Mesenchymal stem cell (in vitro differentiated cells and primary cell): ENCODE measurements around the gene NELFB.

Source experiments
- DNase-seq: peaks from one replicate; pipeline ENCODE4 v3.0.0-alpha.2; 2013
- H2AFZ ChIP-seq: one replicate; pipeline ENCODE4 v1.6.1; 2013; ENCODE audit warnings: low read depth, mild to moderate bottlenecking, control low read depth, inconsistent platforms, low read length, moderate library complexity
- H2AK5ac ChIP-seq: 2 replicates; pipeline ENCODE4 v1.6.1; 2013; ENCODE audit warnings: low read length, moderate library complexity, mild to moderate bottlenecking, inconsistent platforms; ENCODE audit not compliant: severe bottlenecking
- H2BK120ac ChIP-seq: one replicate; pipeline ENCODE4 v1.6.1; 2013; ENCODE audit warnings: low read depth, mild to moderate bottlenecking, inconsistent platforms, low read length, moderate library complexity
- H2BK12ac ChIP-seq, 2 experiments: one replicate each; pipeline ENCODE4 v1.6.1; 2013; ENCODE audit warnings: inconsistent platforms in 2 of 2, low read length in 2 of 2, mild to moderate bottlenecking in 2 of 2, moderate library complexity in 2 of 2, control low read depth in 1 of 2
- H2BK15ac ChIP-seq: one replicate; pipeline ENCODE4 v1.6.1; 2013; ENCODE audit warnings: mild to moderate bottlenecking, low read depth, inconsistent platforms; ENCODE audit not compliant: poor library complexity, severe bottlenecking
- H2BK5ac ChIP-seq: 2 replicates; pipeline ENCODE4 v1.6.1; 2013; ENCODE audit warnings: low read depth, mild to moderate bottlenecking, low read length, control low read depth, inconsistent platforms; ENCODE audit not compliant: poor library complexity, severe bottlenecking
- H3K14ac ChIP-seq, 2 experiments: one replicate each; pipeline ENCODE4 v1.6.1; 2013; ENCODE audit warnings: inconsistent platforms in 2 of 2, low read length in 2 of 2, control low read depth in 1 of 2, mild to moderate bottlenecking in 1 of 2, moderate library complexity in 1 of 2
- H3K18ac ChIP-seq, 2 experiments: one replicate each; pipeline ENCODE4 v1.6.1; 2013; ENCODE audit warnings: inconsistent platforms in 2 of 2, low read length in 2 of 2, control low read depth in 1 of 2, low read depth in 1 of 2, mild to moderate bottlenecking in 1 of 2
- H3K23ac ChIP-seq, 2 experiments: one replicate each; pipeline ENCODE4 v1.6.1; 2013; ENCODE audit warnings: inconsistent platforms in 2 of 2, low read length in 2 of 2, mild to moderate bottlenecking in 2 of 2, moderate library complexity in 2 of 2, control low read depth in 1 of 2
- H3K27ac ChIP-seq: 2 replicates; pipeline ENCODE4 v1.5.1; 2013; ENCODE audit warnings: mild to moderate bottlenecking, moderate library complexity, low read length, control low read depth, inconsistent platforms; ENCODE audit not compliant: poor library complexity, severe bottlenecking
- H3K27me3 ChIP-seq, 2 experiments: 2 replicates each; pipeline versions ENCODE4 v1.6.1 to v1.7.0; 2013; ENCODE audit warnings: low read length in 2 of 2, mild to moderate bottlenecking in 2 of 2, moderate library complexity in 2 of 2, control low read depth in 1 of 2, inconsistent platforms in 1 of 2; ENCODE audit not compliant: control insufficient read depth in 1 of 2, insufficient read depth in 1 of 2
- H3K36me3 ChIP-seq, 2 experiments: 2 replicates each; pipeline versions ENCODE4 v1.6.1 to v1.7.0; 2013; ENCODE audit warnings: low read length in 2 of 2, control low read depth in 1 of 2, inconsistent platforms in 1 of 2, low read depth in 1 of 2, mild to moderate bottlenecking in 1 of 2; ENCODE audit not compliant: insufficient read depth in 2 of 2, control insufficient read depth in 1 of 2
- H3K4ac ChIP-seq, 2 experiments: one replicate each; pipeline ENCODE4 v1.6.1; 2013; ENCODE audit warnings: inconsistent platforms in 2 of 2, low read length in 2 of 2, mild to moderate bottlenecking in 2 of 2, moderate library complexity in 2 of 2, control low read depth in 1 of 2, low read depth in 1 of 2
- H3K4me1 ChIP-seq: 2 replicates; pipeline ENCODE4 v1.6.1; 2013; ENCODE audit warnings: low read depth, low read length, control low read depth; ENCODE audit not compliant: control insufficient read depth, insufficient read depth
- H3K4me2 ChIP-seq: 2 replicates; pipeline ENCODE4 v1.6.1; 2013; ENCODE audit warnings: low read length, mild to moderate bottlenecking, inconsistent platforms; ENCODE audit not compliant: poor library complexity, severe bottlenecking
- H3K4me3 ChIP-seq, 2 experiments: 2 replicates each; pipeline versions ENCODE4 v1.5.1 to v1.7.0; 2013; ENCODE audit warnings: low read length in 2 of 2, mild to moderate bottlenecking in 2 of 2, control low read depth in 1 of 2, low read depth in 1 of 2; ENCODE audit not compliant: insufficient read depth in 1 of 2
- H3K79me1 ChIP-seq: replicated peaks from 2 replicates; pipeline ENCODE4 v1.6.1; 2013; ENCODE audit warnings: mild to moderate bottlenecking, control low read depth, low read length, inconsistent platforms; ENCODE audit not compliant: poor library complexity, severe bottlenecking
- H3K9ac ChIP-seq: 2 replicates; pipeline ENCODE4 v1.7.0; 2013; ENCODE audit warnings: mild to moderate bottlenecking, low read length, moderate library complexity
- H3K9me3 ChIP-seq: 2 replicates; pipeline ENCODE4 v1.7.0; 2013; ENCODE audit warnings: mild to moderate bottlenecking, low read length; ENCODE audit not compliant: control insufficient read depth
- H4K8ac ChIP-seq: one replicate; pipeline ENCODE4 v1.6.1; 2013; ENCODE audit warnings: inconsistent platforms, mild to moderate bottlenecking, low read length, moderate library complexity
- H4K91ac ChIP-seq: one replicate; pipeline ENCODE4 v1.6.1; 2013; ENCODE audit warnings: mild to moderate bottlenecking, low read length, inconsistent platforms
- WGBS: methylation state at CpG from one replicate; pipeline ENCODE4 v1.1.7; 2013; ENCODE audit warnings: mixed read lengths; 5-methylcytosine and 5-hydroxymethylcytosine counted together

Gene NELFB

DNA sequence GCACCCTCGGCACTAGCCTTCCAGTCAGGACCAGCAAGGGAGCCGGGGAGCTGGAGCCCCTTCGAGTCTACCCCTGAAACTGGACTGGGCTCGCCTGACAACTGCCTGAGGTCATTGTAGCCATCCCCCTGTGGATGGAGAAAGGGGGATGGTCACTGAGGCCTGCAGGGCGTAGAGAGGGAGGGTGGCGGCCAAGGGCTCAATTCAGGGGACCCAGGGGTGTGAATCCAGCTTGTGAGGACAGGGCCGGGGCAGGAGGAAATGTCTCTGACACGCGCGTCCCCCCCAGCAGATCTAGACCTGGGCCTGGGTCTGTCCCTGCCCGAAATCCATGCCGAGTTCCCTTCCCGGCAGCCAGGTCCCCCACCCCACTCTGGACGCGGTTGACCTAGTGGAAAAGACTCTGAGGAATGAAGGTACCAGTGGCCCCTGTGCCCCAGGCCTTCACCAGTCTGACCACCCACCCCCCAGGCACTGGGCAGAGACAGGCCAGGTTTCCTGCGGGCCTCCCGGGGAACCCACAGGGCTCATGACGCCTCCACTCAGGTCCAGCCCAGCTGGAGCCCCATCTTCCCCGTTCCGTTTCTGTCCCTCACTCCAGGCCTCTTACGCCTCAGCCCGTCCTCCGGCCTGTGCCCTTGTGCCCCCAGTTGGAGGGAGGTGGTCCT lies 23.6 kb upstream of the NELFB start:
- no peak for DNase-seq
- H3K4me3 ChIP-seq, result no peak overlapping the region
- no peak overlapping the region for H2BK12ac ChIP-seq
- no peak overlapping the region for H3K4me2 ChIP-seq
- peaks cover 19% of the 10 kb centered on the region for H3K4me1 ChIP-seq
- no peak overlapping the region for H3K18ac ChIP-seq
- no peaks in the 10 kb centered on the region for H3K9me3 ChIP-seq
- no peak overlapping the region for H3K23ac ChIP-seq
- no peak overlapping the region for H3K9ac ChIP-seq
- peaks cover 2% of the 10 kb centered on the region for H3K79me1 ChIP-seq
- H3K36me3 ChIP-seq, result peaks cover 0 to 3% of the 10 kb centered on the region in 2 experiments
- H4K91ac ChIP-seq, result peak overlapping the region; percentile 2
- H4K8ac ChIP-seq, result no peak overlapping the region
- no peak overlapping the region for H3K14ac ChIP-seq
- H3K4ac ChIP-seq, result no peak overlapping the region
- WGBS, result 92% methylated on average over 22 of the region's 23 CpGs
- H3K27ac ChIP-seq, result no peak overlapping the region
- no peak overlapping the region for H2AK5ac ChIP-seq
- peaks cover 0 to 73% of the 10 kb centered on the region in 2 experiments for H3K27me3 ChIP-seq
- no peak overlapping the region for H2BK5ac ChIP-seq
- H2BK120ac ChIP-seq, result no peak overlapping the region
- no peak overlapping the region for H2AFZ ChIP-seq
- H2BK15ac ChIP-seq, result no peak overlapping the region

- H3K4me3 ChIP-seq, result no peak overlapping the region
- DNase-seq, result no peak
- no peak overlapping the region for H3K18ac ChIP-seq
- H4K91ac ChIP-seq, result no peak overlapping the region
- H3K27me3 ChIP-seq, result peaks cover 0 to 73% of the 10 kb centered on the region in 2 experiments
- H3K9ac ChIP-seq, result no peak overlapping the region
- no peak overlapping the region for H3K27ac ChIP-seq
- no peak overlapping the region for H3K14ac ChIP-seq
- no peak overlapping the region for H2AK5ac ChIP-seq
- H3K79me1 ChIP-seq, result peaks cover 7% of the 10 kb centered on the region
- WGBS, result 86% methylated on average over 10 of the region's 10 CpGs
- H2BK120ac ChIP-seq, result no peak overlapping the region
- no peak overlapping the region for H3K4me2 ChIP-seq
- H2BK12ac ChIP-seq, result no peak overlapping the region
- no peak overlapping the region for H2BK5ac ChIP-seq
- H3K9me3 ChIP-seq, result no peaks in the 10 kb centered on the region
- no peak overlapping the region for H2AFZ ChIP-seq
- no peak overlapping the region for H2BK15ac ChIP-seq
- no peak overlapping the region for H3K23ac ChIP-seq
- no peak overlapping the region for H4K8ac ChIP-seq
- H3K36me3 ChIP-seq, result peaks cover 0 to 3% of the 10 kb centered on the region in 2 experiments
- peaks cover 21% of the 10 kb centered on the region for H3K4me1 ChIP-seq
- H3K4ac ChIP-seq, result no peak overlapping the region
These were observed 23.0 kb upstream of the NELFB start for GRCh38 chr9:137232101-137232500.

GRCh38 chr9:137232510-137232909 lies 22.6 kb upstream of the NELFB start:
- H3K4me3 ChIP-seq, result no peak overlapping the region
- no peak overlapping the region for H3K18ac ChIP-seq
- no peak overlapping the region for H3K23ac ChIP-seq
- H3K36me3 ChIP-seq, result peaks cover 0 to 3% of the 10 kb centered on the region in 2 experiments
- no peak overlapping the region for H3K27ac ChIP-seq
- peaks cover 0 to 73% of the 10 kb centered on the region in 2 experiments for H3K27me3 ChIP-seq
- no peak overlapping the region for H2BK12ac ChIP-seq
- no peak overlapping the region for H3K9ac ChIP-seq
- 91% methylated on average over 24 of the region's 24 CpGs for WGBS
- peak overlapping the region; percentile 10 for H4K91ac ChIP-seq
- H3K79me1 ChIP-seq, result peaks cover 10% of the 10 kb centered on the region
- DNase-seq, result no peak
- H2BK120ac ChIP-seq, result no peak overlapping the region
- H3K9me3 ChIP-seq, result no peaks in the 10 kb centered on the region
- no peak overlapping the region for H3K14ac ChIP-seq
- no peak overlapping the region for H3K4me2 ChIP-seq
- no peak overlapping the region for H3K4ac ChIP-seq
- H2AFZ ChIP-seq, result no peak overlapping the region
- H3K4me1 ChIP-seq, result peaks cover 19% of the 10 kb centered on the region
- H2AK5ac ChIP-seq, result no peak overlapping the region
- H2BK5ac ChIP-seq, result no peak overlapping the region
- H2BK15ac ChIP-seq, result no peak overlapping the region
- no peak overlapping the region for H4K8ac ChIP-seq

- Histone ChIP-seq H3K4me3 (no peak overlapping the region), H3K23ac (no peak overlapping the region), H3K4me2 (no peak overlapping the region), H2BK12ac (no peak overlapping the region), H3K79me1 (peaks cover 14% of the 10 kb centered on the region), H2BK5ac (no peak overlapping the region), H4K91ac (no peak overlapping the region), H2BK120ac (no peak overlapping the region), H3K27me3 (peaks cover 0 to 68% of the 10 kb centered on the region in 2 experiments), H3K36me3 (peaks cover 0 to 3% of the 10 kb centered on the region in 2 experiments), H3K9me3 (no peaks in the 10 kb centered on the region), H3K4ac (no peak overlapping the region), H2AK5ac (no peak overlapping the region), H2AFZ (no peak overlapping the region), H3K4me1 (peaks cover 27% of the 10 kb centered on the region), H3K18ac (no peak overlapping the region), H4K8ac (no peak overlapping the region), H3K9ac (no peak overlapping the region), H2BK15ac (no peak overlapping the region), H3K14ac (no peak overlapping the region), H3K27ac (no peak overlapping the region)
- WGBS, result 88% methylated on average over 34 of the region's 40 CpGs
- DNase-seq, result no peak
These were observed 21.8 kb upstream of the NELFB start for GRCh38 chr9:137233143-137233980.
